ENCODE data around the gene HOXB5.

The HOXB5 gene

DNA sequence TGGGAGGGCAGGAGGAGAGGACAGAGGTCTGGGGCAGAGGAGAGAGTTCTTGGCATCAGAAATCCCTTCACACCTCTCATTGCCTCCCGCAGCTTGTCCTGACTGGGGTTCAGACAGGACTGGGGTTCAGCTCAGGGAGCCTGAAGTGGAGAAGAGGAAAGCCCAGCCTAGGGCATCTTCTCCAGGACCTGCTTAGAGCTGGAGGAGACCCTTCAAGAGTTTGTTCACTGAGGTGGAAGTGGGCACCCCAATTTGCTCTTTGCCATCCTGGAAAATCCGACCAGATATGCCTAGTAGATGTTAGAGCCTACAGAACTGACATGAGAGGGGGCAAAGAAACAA lies 5.5 kb downstream of the HOXB5 start:
- DNase-seq = no peak

GRCh38 chr17:48587276-48588073 lies 6.1 kb downstream of the HOXB5 start:
- DNase-seq = peak; percentile 40

DNA sequence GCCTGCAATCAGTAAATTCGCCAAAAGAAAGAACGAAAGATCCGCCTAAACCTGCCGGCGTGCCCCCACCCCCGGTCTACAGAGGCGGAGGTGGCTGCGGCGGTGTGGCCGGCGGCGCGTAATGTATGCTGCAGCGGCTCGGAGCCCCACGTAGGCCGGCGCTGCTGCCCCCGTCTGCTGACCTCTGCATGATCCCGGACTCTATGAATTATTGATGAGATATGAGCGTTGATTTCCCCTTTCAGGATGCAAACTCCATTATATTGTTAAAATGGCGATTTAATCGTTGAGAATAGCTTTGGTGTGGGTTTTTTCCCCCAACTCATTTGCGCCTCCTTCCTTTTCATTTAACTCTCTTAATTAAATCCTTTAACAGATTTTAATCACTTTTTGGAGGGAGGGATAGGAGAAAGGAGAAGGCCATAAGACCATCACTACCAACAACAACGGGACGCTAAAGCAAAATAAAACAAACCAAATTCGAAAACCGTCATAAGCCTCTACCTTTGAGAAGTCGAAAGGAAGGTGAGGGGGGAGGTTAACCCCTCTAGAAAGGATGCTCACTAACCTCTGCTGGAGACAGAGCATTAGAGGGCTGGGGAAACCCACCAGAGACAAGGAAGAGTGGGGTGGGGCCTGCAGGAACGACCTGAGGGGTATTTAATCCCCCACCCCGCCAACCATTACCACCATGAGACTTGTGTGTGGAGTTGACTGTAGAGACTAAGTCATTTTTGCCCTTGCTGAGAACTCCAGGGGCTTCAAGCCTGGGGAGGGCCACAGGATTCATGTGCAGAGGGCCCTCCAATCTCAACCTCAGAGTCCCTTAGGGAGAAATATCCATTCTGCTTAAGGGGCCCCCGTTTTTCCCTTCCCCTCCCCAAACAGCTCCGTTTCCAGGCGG lies 7.0 kb downstream of the HOXB5 start:
- DNase-seq = no peak

DNA sequence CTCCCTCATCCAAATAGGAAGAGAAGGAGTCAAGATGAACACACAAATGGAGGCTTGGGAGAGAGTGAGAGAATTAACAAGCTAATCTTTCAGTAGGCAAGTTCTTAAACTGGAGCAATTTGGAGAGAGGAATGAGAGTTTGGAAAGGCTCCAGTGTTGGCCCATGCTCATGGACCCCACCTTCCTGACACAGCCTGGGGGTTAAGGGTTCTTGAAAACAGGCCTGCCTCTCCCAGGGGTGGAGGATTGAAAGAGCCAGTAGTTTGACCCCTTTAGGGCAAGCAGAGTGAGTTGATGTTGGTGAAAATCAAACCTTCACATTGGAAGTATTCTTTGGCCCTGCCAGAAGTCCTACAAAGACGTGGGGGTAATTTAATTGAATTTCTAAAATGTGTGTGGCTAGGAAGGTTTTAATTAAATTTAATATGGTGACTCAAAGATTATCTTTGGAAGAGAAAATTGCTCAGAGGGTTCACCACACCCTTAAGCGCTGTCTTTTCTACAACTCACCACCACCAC lies 9.3 kb downstream of the HOXB5 start:
- no peak for DNase-seq

GRCh38 chr17:48583708-48584222 lies 9.8 kb downstream of the HOXB5 start:
- no peak for DNase-seq

GRCh38 chr17:48582750-48583069 lies 10.9 kb downstream of the HOXB5 start:
- DNase-seq = no peak

- no peak for DNase-seq
Observed at GRCh38 chr17:48579760-48580554, 13.6 kb downstream of the HOXB5 start.

DNA sequence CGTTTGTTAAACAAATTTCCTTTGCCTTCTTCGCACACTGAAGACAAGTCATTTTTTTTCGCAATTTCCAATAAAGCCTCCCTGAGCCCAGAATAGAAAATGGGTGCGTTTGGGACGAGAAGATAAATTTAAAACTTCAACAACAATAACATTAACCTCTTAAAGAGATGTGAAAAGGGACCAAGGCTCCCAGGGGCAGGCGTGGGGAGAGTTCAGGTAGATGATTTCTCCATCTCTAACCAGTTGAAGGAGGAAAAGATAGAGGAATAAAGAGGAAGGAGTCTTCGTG lies 14.2 kb downstream of the HOXB5 start:
- DNase-seq = no peak

DNA sequence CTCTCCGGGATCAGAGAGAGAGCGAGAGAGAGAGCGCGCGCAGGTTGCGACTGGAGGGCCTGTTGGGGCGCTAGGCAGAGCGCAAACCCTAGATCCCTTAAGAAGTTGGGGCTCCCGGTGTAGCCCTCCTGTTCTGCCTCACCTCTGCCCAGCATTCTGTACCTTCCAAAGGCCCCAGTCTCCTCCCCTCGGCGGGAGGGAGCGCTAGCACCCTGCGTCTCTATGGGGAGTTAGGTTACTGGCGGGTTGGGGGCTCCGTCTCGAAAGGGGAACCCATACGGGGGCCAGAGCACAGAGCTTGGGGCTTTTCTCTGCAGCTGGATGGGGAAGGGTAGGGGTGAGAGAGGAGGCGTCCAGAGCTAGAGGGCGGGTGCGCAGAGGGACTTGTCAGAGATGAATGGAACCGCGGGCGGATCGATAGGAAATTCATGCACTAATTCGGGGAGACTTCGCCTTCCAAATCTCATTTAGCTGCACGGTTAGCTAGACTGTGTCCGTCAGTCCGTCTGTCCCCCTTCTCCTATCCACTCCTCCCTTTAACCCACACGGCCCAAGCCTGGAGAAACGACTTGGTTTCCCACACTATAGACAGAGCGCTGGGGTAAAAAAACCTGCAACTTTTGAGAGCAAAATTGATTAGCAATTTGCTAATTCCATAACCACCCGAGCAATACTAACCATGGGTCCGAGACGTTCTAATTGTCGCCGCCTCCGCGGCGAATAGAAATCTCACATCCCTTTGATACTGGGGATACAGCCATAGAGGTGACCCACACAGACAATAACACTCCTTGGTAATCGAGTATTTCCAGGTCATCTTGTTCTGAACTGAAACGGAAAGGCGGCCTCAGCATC lies 14.7 kb downstream of the HOXB5 start:
- DNase-seq = no peak

- no peak for DNase-seq
Observed at GRCh38 chr17:48577946-48578615, 15.5 kb downstream of the HOXB5 start, which contains the start of gene HOXB4. Gene HOXB4 (minus strand): TSS chr17:48578350. CDS start chr17:48578319, 31 bp downstream.

DNA sequence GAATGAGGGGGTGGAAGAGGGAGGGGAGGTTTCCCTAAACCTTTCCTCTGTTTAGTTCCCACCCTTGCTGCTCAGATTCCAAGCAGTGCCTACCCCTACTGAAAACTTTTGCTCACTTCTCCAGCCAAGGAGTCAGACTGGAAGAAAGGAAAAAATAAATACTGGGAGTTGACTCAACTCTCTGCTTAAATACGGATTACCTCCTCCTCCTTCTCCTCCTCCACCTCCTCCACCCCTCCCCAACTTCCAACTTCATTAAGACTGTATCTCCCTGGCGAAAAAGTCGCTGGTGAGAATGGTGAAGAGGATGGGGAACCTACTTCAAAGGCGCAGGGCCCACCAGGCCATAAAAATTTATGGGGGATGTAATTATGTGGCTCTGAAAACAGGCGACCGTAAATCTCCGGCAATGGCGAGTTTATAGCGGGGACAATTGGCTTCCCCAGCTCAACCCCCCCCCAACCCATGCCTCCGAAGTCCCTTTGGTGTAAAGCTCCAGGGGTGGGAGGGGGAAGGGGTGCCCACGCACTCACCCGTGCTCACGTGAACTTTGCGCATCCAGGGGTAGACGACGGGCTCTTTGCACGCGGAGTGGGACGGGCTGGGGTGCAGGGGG lies 16.1 kb downstream of the HOXB5 start:
- DNase-seq = no peak

DNA sequence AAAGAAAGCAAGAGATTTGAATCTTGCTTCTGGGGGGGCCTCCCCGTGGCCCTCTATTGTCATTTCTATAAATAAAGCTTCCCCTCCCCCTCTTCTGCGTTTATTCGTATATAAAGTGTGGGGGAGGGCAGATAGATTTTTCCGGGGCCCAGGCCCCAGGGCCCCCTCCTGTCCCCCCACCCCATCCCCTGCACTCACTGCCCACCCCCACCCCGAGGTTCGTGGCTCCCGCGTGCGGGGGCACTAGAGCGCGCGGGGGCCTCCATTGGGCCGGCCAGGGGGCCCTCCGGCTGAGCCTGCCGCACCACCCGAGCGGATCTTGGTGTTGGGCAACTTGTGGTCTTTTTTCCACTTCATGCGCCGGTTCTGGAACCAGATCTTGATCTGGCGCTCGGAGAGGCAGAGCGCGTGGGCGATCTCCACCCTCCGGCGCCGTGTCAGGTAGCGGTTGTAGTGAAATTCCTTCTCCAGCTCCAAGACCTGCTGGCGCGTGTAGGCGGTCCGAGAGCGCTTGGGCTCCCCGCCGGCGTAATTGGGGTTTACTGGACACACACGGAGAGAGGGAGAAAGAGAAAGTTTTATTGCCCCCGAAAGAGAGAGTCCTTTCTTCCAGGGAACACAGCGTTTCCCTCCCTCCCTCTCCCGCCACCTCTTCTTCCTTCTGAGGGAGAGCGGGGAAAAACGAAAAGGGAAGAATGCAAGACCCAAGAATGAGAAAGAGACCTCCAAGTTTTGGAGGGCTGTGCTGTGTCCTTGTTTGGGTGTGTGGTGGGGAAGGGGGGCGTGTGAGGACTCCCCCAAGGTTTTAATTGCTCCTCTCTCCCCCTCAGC lies 16.9 kb downstream of the HOXB5 start:
- no peak for DNase-seq

GRCh38 chr17:48575673-48576478 lies 17.7 kb downstream of the HOXB5 start:
- DNase-seq = no peak

- DNase-seq = peak; percentile 63
Observed at GRCh38 chr17:48575066-48575582, 18.5 kb downstream of the HOXB5 start.

GRCh38 chr17:48574505-48575065 lies 19.0 kb downstream of the HOXB5 start:
- no peak for DNase-seq

DNA sequence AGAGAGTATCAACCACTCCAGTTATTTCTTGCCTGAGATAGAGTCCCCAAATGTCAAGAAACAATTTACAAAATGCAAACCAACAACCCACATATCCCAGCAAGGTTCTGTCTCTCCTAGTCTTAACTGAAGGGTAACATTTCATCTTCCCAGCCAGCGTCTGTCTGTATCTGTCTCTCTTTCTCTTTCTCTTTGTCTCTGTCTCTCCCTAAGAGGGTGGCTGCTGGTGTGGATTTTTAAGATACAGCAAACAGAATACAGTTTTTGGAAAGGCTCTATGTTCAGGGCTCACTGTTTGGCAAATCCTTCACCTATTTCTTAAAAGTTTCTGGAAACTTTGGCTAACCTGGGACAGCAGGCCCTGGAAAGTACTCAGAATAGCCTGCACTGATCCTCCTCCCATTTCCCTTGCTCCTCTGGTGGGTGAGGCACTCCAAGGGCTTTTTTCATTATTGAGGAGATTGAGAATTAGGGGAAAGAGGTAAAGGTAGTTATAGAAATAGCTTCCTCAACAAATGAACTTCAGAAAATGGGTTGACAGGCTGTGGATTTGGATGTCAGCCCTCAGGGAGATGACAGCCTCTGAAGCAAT lies 21.7 kb downstream of the HOXB5 start:
- no peak for DNase-seq

DNA sequence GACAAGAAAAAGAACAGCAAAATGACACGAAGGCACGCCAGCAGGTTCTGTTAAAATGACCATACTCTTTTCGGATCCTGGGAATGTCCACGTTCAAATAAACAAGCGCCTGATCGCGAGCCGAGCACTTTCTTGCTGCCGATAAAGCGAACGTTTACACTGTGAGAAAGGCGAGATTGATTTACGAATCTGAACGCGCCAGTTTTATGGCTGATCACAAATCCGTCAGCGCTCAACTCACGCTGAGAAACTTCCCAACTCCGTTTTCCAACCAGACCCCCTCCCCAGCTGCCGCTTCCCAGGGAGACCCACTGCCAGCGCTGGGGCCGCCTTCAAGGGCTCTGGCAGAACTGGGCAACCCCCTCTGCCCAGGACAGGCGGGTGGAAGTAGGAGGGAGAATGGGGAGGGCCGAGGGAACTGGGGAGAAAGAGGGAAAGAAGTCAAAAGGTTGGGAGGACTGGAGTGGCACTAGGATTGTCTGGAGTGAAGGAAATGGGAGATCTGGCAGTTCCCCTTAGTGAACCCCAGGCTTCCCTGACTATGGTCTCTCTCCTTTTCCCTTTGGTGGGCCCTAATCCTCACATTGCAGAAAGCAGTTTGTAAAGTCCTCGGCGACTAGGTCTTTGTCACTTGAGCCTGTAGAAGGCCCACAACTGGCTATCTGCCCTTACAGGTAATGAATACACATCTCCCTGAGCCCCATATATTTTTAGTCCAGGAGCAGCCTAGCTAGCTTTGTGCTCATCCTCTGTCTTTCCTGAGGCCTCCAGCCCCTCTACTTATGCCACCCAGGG lies 22.4 kb downstream of the HOXB5 start:
- no peak for DNase-seq

All from DMS79 (cell line).